ENCODE measurements around the gene SNX1.

Gene SNX1

DNA sequence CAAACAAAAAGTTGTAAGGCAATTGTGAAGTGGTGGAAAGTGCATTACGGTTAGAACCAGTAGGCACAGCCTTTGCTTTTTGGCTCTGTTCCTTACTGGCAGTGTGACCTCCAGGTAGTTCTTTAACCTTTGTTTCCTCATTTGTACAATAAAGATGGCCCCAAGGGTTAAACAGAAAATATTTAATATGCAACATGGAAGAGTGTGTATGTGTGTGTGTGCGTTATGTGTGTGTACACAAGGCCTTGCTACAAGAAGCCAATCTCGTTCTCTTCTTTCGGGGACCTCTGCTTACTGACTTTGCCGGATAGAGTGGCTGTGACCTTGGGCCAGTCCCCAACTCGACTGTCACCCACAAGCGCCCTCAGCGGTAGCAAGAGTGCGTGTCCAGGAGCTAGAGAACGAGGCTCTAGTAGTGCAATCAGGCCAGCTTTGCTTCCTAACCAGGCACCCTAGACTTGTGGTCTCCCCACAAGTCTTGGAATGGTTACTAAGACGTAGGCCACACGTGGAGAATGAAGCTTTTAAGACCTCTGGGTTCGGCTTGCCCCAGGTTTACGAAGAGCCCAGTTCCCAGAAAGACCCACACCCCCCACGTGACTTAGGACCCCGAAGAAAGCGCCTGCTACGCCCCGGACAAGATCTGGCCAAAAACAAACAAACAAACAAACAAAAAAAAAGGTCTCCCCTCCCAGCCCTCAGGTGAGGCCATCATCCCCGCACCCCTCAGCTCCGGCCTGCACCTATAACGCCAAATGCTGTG, 2.7 kb upstream of the SNX1 start:
- ChIA-PET POLR2A (interaction anchor here (0.6 to 1.3 kb wide), 2 partner anchors 18 to 38 kb away, joined by 3 read pairs; no protein-coding TSS in a partner anchor), CTCF (interaction anchor here (0.7 to 1.5 kb wide), 3 partner anchors 18 to 483 kb away, joined by 3 to 4 read pairs (median 3); no protein-coding TSS in a partner anchor)
- TF ChIP-seq, protein P1, sequence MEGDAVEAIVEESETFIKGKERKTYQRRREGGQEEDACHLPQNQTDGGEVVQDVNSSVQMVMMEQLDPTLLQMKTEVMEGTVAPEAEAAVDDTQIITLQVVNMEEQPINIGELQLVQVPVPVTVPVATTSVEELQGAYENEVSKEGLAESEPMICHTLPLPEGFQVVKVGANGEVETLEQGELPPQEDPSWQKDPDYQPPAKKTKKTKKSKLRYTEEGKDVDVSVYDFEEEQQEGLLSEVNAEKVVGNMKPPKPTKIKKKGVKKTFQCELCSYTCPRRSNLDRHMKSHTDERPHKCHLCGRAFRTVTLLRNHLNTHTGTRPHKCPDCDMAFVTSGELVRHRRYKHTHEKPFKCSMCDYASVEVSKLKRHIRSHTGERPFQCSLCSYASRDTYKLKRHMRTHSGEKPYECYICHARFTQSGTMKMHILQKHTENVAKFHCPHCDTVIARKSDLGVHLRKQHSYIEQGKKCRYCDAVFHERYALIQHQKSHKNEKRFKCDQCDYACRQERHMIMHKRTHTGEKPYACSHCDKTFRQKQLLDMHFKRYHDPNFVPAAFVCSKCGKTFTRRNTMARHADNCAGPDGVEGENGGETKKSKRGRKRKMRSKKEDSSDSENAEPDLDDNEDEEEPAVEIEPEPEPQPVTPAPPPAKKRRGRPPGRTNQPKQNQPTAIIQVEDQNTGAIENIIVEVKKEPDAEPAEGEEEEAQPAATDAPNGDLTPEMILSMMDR (IDR thresholded peaks at IDR 0.05; ENCODE audit: insufficient read depth, low read length, missing control alignments): no peak
- DNase-seq (ENCODE audit: low read depth, low spot score): no peak
- peak overlapping the region; percentile 79 for H3K4me3 ChIP-seq (ENCODE audit: low read depth, low read length)

DNA sequence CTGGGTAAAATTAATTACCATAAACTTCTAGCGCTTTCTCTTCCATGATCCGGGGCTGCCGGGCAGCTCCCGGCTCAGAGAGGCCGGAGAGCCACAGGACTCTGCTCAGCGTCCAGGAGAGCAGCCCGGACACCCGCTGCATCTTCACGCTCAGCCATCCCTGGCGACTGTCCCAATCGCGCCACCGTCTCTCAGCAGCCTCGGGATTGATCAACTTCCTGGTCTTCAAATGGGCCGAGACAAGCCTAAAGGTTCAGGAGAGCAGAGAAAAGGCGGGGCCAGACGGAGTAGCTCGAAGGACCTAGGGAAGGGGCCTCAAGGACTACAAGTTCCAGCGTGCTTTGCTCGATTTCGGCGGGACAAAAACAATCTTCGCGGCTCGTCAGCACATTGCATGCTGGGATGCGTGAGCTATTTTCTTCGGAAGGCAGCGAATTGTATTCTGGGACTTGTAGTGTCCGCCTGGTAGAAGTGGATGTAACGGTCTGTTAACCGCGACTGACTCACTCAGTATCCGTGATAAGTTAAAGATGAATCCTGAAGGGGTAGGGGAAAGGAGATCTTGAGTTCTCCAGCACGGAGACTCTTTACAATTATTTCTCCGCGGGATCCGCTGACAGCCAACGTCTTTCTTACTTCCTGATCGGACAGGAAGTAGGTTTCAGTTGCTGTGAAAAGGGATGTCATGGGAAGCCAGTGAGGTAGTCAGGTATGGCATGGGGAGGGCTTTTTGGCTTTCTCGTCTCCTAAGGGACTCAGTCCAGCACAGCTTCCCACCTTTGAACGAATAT, 2.0 kb upstream of the SNX1 start, which contains the start of gene CIAO2A:
Gene CIAO2A, minus strand, starts transcription at position 212 of the 791 bp plus-strand sequence. Its CDS starts 70 bp downstream, at position 142.
- peak; percentile 90 for DNase-seq (ENCODE audit: low read depth, low spot score)
- TF ChIP-seq, protein P1 (IDR thresholded peaks at IDR 0.05; ENCODE audit: insufficient read depth, low read length, missing control alignments): no peak
- POLR2A ChIA-PET: interaction anchor here (0.6 to 1.3 kb wide), 2 partner anchors 18 to 38 kb away, joined by 3 read pairs; no protein-coding TSS in a partner anchor
- peak within 1 kb of the TSS; percentile 79 for H3K4me3 ChIP-seq (ENCODE audit: low read depth, low read length)
- CTCF ChIA-PET: interaction anchor here (0.7 to 1.5 kb wide), 3 partner anchors 19 to 484 kb away, joined by 3 to 4 read pairs (median 3); no protein-coding TSS in a partner anchor

DNA sequence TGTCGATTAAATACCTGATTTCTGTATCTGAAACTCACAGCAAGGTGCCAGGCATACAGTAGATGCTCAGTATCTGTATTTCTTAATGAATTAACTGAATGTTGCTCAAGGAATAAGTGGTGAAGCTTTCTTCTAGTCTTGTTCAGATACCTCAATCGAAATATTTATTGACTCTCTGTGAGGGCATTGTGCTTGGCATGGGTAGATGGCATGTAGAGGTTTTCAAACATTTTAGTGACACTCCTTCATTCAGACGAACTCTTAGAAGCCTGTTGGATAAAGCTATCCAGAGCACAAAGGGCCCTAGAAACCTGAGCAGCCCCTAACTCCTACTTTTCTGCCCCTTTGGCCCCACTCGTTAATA, 369 bp upstream of the SNX1 start:
- DNase-seq (ENCODE audit: low read depth, low spot score): no peak
- ChIA-PET POLR2A (no interaction called here), CTCF (interaction anchor here (0.6 to 1.5 kb wide), 5 partner anchors 27 to 58 kb away, joined by 3 read pairs; partner anchors contain the start of gene DAPK2)
- peak overlapping the region; percentile 30 for H3K4me3 ChIP-seq (ENCODE audit: low read depth, low read length)
- TF ChIP-seq, protein P1 (IDR thresholded peaks at IDR 0.05; ENCODE audit: insufficient read depth, low read length, missing control alignments): no peak

DNA sequence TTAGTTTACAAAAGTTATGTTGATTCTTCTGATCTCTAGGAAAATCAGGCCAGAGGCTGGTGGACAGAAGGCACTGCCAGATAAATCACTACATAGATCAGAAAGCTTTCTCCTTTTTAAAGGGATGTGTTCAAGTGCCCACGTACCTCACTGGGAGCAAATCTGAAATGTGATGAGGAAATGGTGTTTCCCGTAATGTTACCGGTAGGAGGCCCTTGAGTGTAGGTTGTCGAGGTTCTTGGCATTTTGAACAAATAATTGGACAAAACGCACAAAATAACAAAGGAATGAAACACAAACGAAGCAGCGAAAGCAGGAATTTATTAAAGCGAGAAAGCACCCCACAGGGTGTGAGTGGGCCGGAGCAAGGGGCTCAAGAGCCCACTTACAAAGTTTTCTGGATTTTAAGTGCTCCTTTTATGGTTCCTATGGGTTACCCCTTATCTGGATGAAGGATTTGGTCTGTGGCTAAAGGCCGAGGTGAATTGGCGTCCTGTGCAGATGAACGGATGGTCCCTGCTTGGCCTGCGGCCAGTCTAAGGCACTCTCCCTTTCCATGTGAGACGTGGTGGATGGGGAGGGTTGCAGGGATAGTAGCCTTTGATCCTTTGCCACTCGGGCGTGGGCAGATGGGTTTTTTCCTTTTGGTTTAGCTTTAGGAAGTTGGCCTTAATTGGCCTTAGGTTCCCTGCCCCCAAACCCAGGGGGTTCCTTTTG, 1.0 kb downstream of the SNX1 start:
- POLR2A ChIA-PET: interaction anchor here (0.5 kb wide), 1 partner anchor 1053 kb away, joined by 4 read pairs; no protein-coding TSS in a partner anchor
- no peak for DNase-seq (ENCODE audit: low read depth, low spot score)
- peak overlapping the region; percentile 96 for H3K4me3 ChIP-seq (ENCODE audit: low read depth, low read length)
- TF ChIP-seq, protein P1 (IDR thresholded peaks at IDR 0.05; ENCODE audit: insufficient read depth, low read length, missing control alignments): no peak
- CTCF ChIA-PET: interaction anchor here (1.5 kb wide), 1 partner anchor 30 kb away, joined by 3 read pairs; no protein-coding TSS in a partner anchor

DNA sequence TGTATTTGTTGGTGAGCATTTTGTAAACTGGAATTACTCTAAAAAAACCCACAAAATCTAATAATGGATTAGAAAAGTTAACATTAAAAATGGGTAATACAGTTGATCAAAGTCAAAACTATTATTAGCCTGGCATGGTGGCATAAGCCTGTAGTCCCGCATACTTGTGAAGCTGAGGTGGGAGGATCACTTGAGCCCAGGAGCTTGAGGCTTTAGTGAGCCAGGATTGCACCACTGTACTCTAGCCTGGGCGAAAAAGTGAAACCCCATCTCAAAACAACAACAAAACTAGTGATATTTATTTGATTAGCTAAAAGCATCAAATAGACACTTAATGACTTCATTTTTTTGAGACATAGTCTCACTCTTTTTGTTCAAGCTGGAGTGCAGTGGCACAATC, 3.6 kb downstream of the SNX1 start:
- TF ChIP-seq, protein P1 (IDR thresholded peaks at IDR 0.05; ENCODE audit: insufficient read depth, low read length, missing control alignments): no peak
- no peak overlapping the region for H3K4me3 ChIP-seq (ENCODE audit: low read depth, low read length)
- no peak for DNase-seq (ENCODE audit: low read depth, low spot score)
- ChIA-PET CTCF (interaction anchor here (0.8 to 1.4 kb wide), 4 partner anchors 12 to 347 kb away, joined by 3 to 4 read pairs (median 3); partner anchors contain the start of gene DAPK2), POLR2A (no interaction called here)
